Erythroblast (primary cell): ENCODE measurements around the gene MATR3.
A peak's percentile ranks its signal among the peaks of the same experiment; 100 is the strongest.

ENCODE experiments used
- DNase-seq, 2 experiments: peaks; one replicate each; lab custom pipeline; 2025; lab: John Stamatoyannopoulos, UW
- GATA1 ChIP-seq: IDR thresholded peaks from 2 replicates; pipeline ENCODE4 v1.6.1; 2011; ENCODE audit warnings: low read depth, mild to moderate bottlenecking, control low read depth, low read length, moderate library complexity
- POLR2A ChIP-seq: IDR thresholded peaks from 2 replicates; pipeline ENCODE4 v1.6.1; 2011; ENCODE audit warnings: mild to moderate bottlenecking, low read length

Gene MATR3

DNA sequence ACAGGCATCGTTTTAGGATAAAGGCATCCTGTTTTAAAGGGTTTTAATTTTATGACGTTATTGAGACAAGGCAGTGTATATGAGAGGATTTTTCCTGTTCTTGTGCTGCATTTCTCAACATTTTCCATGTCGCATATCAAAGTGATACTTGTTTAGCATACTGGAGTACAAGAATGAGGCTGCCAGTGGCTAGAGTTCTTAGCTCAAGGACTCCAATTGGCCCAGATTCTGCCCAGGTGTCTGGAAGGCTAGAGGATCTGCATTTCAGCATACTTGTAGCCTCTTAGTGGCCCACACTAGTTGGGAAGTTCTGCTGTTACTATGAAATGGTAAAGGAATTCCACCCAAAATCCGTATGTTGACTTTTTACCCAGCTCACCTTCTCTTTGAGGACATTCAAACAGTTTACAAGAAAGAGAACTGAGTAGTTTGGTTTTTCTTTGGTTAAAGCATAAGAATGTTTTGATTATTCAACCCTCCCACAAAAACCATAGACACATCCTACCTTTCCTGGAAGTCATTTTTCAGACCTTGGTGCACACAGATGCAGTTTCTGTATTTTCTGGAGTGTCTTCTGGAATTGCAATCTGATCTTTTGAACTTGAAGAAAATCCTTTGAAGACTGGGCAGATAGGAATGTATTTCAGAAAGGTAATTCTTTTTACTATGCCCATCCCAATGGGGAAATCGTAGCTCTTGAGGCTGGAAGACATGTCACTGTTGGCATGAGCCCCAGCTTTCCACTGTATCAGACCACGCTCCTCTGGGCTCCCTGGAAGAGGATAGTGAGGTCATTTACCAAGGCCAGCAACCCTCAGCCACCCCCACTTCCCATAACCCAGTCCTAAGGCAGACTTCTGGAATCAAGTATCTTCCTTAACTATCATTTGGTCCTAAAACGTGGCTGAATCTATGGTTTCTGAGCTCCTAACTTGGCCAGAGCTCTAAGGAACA, 78.2 kb downstream of the MATR3 start:
- TF ChIP-seq POLR2A (no peak), GATA1 (no peak)

DNA sequence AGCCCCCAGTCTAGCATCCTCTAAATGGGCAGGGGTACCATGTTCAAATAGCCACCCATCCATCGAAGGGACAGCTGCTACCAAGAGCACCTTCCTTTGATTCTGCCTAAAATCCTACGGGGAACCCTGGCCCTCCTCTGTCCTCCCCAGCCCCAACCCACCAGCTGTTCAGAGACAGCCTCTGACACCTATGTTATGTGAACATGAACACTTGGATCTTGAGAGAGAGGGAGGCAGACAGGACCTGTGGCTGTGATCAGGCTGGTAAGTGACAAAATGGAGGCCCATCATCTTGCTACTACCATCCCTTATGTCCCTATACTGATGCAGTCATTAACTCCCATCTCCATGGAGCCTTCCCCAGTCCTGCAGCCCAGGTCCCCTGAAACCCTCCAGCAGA, 81.4 kb downstream of the MATR3 start:
- no peak for DNase-seq
- TF ChIP-seq GATA1 (no peak), POLR2A (no peak)

More for the DNA sequence above, 78.2 kb downstream of the MATR3 start:
- DNase-seq = no peak

DNA sequence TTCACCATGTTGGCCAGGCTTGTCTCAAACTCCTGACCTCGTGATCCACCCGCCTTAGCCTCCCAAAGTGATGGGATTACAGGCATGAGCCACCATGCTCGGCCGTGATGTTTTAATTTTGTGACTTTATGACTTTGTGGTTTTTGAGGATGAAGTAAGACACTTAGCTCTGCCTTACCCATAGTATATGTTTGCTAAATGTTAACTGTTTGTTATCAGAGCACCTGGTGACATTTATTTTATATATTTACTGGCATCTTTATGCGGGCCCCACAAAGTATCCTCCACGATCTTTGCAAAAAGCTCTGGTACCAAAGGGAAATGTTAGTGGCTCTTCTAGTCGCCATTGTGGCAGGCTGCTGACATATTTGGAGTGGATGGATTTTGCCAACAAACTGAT, 82.8 kb downstream of the MATR3 start:
- DNase-seq = no peak
- no peak for TF ChIP-seq GATA1
- no peak for TF ChIP-seq POLR2A

DNA sequence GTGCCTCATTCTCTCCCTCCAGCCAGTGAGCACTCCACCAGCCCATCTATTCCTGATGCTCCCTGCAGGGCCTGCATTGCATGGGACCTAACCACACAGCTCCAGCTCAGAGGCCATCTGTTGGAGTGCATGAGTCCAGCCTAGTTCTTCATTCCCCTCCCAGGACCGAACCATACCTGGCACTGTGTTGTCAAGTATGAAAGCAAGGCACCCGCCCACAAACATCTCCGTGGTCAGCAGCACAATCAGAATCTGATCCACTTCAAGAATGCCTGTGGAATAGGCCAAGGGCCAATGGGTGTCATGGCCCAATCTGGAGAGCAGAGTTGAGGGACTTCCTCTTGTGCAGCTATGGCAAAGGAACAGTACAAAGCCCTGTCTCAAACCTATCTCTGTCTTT, 83.7 kb downstream of the MATR3 start:
- DNase-seq = no peak
- TF ChIP-seq POLR2A (no peak), GATA1 (no peak)

DNA sequence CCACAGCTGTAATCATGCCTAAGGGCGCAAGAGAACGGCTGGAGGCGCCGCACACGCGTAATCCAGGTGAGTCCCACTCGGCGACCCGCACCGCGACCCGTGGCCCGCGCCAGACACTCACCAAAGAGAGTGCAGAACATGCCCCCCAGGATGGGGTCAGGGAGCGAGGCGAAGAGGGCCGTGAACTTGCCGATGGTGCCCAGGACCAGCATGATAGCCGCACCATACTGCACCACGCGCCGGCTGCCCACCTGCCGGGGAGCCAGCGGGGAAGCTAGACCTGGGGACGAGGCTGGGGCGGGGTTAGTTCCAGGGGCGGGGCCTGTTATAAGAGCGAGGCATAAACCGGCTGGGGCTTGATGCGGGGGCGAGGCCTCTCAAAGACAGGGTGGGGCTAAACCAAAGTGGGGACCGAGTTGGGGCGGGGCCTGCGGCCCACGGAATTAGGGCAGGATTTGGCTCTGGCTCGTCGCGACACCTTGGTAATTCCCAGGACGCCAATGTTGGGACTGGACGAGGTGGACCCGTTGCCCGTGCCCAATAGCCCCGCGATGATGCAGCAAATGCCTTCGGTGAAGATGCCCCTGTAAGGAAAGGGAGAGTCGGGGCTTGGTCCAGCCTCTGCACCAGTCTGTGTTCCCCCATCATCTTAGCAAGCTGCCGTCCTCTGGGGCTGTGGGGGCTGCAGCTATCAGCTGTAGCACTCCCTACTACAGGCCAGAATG, 84.7 kb downstream of the MATR3 start:
- DNase-seq = peak; percentile 20 to 24
- TF ChIP-seq POLR2A (no peak), GATA1 (no peak)

DNA sequence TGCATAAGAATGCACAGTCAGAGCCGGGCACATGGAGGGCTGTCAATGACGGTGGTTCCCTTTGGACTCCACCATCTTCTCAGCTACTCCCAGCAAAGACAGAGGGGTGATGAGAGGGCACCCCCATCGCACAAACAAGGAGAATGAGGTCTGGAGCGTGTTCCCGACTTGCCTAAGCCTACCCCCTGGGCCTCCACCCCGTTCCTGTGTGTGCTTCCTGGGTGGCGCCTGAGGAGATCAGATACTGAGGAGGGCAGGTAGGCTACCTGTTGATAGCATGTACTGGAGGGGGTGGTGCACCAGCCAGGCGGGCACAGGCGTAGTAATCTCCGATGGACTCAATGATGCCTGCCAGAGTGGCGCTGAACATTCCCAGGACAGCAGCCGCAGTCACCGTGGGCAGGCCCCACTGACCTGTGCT, 85.4 kb downstream of the MATR3 start:
- TF ChIP-seq POLR2A (no peak), GATA1 (no peak)
- DNase-seq = no peak

DNA sequence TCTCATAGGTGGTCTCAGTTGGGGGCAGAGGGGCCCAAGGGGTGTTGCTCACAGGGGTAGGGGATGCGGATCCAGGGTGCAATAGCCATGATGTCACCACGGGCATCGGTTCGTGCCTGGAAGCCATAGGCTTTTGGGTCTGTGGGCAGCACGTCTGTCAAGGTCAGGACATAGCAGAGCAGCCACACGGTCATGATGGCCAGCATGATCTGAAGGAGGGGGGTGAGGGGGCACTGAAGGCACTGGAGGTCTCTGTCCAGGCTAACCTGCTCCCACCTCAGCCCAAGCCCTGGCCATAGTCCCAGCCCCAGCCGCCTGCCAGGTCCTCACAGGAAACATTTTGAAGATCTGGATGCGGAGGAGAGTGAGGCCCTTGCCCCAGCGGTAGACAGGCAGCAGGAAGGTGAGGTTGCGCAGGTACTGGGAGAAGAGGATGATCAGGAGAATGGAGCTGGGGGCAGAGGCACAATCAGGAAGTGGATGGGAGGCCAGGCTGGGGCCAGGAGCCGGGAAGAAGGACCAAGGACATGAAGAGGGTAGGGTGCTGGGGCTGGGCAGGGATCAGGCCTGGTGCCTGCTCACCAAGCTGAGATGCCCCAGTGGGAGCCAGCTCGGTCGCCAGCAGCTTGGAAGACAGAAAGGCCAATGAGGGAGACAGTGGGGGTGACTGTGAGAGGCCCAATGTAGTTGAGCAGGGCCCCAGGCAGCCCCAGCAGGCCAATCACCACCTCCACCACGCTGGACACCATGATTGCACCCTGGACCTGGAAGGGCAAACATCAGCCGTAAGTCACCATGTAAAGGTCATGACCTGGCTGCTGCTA, 86.3 kb downstream of the MATR3 start:
- no peak for DNase-seq

More for the DNA sequence above, 86.3 kb downstream of the MATR3 start:
- no peak for TF ChIP-seq POLR2A
- no peak for TF ChIP-seq GATA1
